Fibroblast of skin of right biceps (primary cell): Measurements from ENCODE around the gene DHRS2.
A peak's percentile ranks its signal among the peaks of the same experiment; 100 is the strongest.
"Not testable (repeated sequence)": the region's sequence is repeated elsewhere in the genome, so short reads cannot be mapped to it uniquely, and the experiment has no call there.

Experiments used
- DNase-seq: peaks from one replicate; pipeline ENCODE4 v3.0.0-alpha.2; 2013

DHRS2 gene

DNA sequence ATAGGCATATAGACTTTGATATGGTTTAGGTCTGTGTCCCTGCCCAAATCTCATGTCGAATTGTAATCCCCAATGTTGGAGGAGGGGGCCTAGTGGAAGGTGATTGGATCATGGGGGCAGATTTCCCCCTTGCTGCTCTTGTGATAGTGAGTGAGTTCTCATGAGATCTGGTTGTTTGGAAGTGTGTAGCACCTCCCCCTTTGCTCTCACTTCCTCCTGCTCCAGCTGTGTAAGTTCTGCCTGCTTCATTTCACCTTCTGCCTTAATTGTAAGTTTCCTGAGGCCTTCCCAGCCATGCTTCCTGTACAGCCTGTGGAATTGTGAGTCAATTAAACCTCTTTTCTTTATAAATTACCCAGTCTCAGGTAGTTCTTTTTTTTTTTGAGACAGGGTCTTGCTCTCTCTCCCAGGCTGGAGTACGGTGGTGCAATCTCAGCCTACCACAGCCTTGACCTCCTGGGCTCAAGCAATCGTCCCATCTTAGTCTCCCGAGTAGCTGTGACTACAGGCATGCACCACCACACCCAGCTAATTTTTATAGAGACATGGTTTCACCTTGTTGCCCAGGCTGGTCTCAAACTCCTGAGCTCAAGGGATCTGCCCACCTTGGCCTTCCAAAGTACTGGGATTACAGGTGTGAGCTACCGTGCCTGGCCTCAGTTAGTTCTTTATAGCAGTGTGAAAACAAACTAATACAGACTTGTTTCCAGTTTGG, 1.3 kb upstream of the DHRS2 start:
- DNase-seq, result not testable (repeated sequence)

DNA sequence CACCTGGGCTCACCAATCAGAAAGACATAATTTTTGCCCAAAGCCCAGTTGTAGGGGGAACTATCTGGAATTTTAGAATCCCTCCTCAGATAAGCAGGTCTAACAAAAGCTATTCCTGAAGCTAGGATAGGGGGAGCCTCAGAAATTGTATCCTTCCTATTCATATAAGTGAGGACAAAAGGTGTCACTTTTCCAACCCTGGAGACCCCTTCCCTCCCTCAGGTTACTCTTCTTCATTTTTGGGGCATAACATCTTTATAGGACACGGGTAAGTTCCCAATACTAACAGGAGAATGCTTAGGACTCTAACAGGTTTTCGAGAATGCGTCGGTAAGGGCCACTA, 1.1 kb downstream of the DHRS2 start:
- DNase-seq, result not testable (repeated sequence)

- DNase-seq, result not testable (repeated sequence)
Observed at GRCh38 chr14:23637655-23638413, 1.7 kb downstream of the DHRS2 start.

DNA sequence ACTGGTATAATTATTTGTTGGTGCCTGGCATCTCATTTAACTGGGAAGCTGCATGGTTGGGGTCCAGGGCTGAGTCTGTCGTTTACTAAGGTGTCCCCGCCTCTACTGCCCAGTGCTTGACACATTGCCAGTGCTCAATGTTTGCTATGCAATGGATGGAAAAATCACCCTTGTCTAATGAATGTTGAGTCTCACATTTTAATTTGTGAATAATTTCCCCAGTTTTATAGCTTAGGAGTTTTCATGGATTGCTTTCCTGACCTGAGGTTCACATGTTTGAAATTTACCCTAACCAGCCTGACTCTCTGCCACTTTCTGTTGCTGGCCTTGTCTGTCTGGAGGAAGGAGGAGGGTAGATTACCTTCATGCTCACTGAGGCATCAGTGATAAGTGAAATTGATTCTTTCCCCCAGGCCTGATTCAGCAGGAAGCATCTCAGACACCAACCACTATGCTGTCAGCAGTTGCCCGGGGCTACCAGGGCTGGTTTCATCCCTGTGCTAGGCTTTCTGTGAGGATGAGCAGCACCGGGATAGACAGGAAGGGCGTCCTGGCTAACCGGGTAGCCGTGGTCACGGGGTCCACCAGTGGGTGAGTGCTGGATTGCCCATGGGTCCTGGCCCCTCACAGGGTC, 2.4 kb downstream of the DHRS2 start:
- no peak for DNase-seq

GRCh38 chr14:23639048-23639890, 3.1 kb downstream of the DHRS2 start:
- no peak for DNase-seq

- DNase-seq, result peak; percentile 28
Observed at GRCh38 chr14:23639891-23640523, 3.8 kb downstream of the DHRS2 start.

DNA sequence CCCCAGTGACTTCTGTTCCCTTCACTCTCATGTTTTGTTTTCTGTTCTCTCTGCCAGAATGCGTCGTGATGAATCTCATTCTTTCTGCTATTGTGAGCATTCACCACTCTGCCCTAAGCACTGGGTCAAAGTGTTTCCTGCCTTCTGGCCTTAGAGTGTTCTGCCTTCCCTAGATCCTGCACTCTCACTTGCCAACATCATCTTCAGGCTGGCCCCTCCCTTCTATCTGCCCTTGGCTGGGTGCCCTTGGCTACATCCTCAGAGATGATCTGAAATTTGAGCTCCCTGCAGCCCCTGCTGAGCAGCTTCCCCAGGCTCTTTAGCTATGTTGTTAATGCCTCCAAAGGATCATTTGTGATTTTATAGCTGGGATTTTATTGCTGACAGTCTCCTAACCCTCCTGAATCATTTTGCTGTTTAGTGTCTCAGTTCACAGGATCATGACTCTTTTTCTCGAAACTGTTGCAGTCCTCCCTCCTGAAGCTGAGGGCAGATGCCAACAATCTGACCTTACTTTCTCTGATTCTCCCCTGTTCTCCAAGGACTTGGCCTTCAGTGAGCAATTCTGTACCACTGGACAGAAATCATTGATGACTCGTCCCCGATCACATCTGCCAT, 4.5 kb downstream of the DHRS2 start:
- peak; percentile 82 for DNase-seq

- no peak for DNase-seq
Observed at GRCh38 chr14:23641180-23641914, 5.2 kb downstream of the DHRS2 start.

- DNase-seq, result no peak
Observed at GRCh38 chr14:23641915-23642588, 5.9 kb downstream of the DHRS2 start.

DNA sequence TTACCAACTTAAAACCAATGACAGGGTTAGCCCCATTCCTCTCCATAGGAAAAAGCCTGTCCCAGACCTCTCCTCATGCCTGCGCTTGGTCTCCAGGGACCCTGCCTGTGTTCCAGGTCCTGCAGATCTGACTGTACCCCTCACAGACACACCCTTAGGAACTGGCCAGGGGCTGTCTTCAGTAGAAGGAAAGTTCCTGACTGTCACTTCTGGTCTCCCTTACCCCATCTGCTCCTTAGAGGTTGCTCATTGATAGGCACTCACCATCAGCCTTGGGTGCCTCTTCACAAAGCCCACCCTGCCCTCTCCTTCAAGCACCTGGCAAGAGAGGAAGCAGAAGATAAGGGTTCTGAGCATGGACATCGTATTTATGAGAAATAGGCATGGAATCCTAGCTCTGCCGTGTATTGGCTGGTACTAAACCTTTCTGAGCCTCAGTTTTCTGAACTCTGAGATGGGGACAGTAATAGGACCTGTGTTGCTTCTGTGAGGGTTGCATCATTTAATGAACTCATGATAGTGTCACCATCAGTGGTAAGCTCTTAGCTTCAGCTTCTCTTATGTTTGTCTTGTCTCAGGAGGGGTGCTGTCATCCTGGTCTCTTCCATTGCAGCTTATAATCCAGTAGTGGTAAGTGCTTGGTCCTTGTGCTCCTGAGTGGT, 7.5 kb downstream of the DHRS2 start:
- DNase-seq, result no peak

DNA sequence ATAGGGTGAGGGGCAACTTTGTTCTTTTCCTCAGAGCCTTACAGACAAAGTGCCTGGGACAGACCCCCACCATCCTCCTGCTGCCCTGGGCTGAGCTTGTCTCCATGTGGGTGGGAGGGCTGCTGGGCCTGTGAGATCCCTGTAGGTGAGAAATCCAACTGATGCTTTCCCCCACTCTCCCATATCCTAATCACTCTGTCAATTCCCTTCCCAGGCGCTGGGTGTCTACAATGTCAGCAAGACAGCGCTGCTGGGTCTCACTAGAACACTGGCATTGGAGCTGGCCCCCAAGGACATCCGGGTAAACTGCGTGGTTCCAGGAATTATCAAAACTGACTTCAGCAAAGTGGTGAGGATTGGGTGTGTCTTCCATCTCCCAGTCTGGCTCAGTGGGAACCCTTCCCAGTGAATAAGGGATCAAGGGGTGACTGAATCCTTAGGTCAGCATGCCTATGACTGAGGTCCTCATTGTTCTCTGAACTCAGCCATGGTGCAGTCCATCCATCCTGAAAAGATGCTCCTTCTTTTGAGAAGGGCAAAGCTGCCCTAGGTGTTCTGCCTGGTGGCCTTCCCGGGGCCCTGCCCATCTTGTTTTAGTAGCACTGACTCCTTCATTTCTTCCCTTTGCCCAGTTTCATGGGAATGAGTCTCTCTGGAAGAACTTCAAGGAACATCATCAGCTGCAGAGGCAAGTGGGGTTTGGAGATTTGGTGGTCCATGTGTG, 8.2 kb downstream of the DHRS2 start:
- no peak for DNase-seq

DNA sequence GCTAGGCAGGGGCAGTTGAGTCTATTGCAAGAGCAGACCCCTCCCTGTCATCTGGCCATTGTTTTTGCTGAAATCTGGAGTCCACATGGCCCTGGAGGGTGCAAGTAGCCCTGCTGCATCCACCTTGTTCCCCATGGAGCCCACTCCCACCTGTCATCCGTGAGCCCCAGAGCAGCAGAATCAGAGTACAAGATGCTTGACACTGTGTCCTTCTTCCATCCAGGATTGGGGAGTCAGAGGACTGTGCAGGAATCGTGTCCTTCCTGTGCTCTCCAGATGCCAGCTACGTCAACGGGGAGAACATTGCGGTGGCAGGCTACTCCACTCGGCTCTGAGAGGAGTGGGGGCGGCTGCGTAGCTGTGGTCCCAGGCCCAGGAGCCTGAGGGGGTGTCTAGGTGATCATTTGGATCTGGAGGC, 8.8 kb downstream of the DHRS2 start:
- DNase-seq, result no peak

DNA sequence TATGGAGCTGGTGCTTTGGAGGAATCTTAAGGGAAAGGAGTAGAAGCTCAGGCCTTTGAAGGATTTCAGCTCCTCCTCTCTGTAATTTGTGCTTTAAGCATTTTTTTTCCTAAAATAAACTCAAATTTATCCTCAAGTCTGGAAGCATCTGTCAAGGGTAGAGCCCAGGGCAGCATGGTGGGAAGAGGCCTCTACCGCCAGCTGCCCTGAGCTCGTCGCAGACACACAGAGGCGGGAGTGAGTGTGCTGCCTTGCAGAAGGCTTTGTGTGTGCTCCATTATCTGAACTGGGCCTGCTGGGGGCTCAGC, 9.3 kb downstream of the DHRS2 start:
- no peak for DNase-seq

GRCh38 chr14:23645812-23646647, 9.9 kb downstream of the DHRS2 start:
- no peak for DNase-seq

GRCh38 chr14:23646648-23647549, 10.7 kb downstream of the DHRS2 start:
- DNase-seq, result no peak

GRCh38 chr14:23647619-23648018, 11.5 kb downstream of the DHRS2 start:
- DNase-seq, result no peak

- no peak for DNase-seq
Observed at GRCh38 chr14:23648764-23649460, 12.7 kb downstream of the DHRS2 start.
